GM23338 (cell line): ENCODE measurements around the gene DESI2. TPM values are rescaled to one million over a fixed set of nuclear protein-coding genes. Genes with fewer than 3 reads are reported as not detected.
A peak's percentile ranks its signal among the peaks of the same experiment; 100 is the strongest.

Source experiments
- ATAC-seq: fragments of 200-7000 bp; cut with Tn5 transposase; 3 replicates; pipeline ENCODE4 v1.9.1; 2020
- DNase-seq: peaks from one replicate; pipeline ENCODE4 v3.0.0-alpha.2; 2015; ENCODE audit warnings: low spot score
- H2AFZ ChIP-seq: fragments of 200-600 bp; sonication (generic); 2 replicates; pipeline ENCODE4 v1.8.0; 2016; ENCODE audit warnings: antibody characterized with exemption, mild to moderate bottlenecking, moderate library complexity
- H3F3A ChIP-seq: fragments of 200-600 bp; sonication (generic); replicated peaks from 2 replicates; pipeline ENCODE4 v1.8.0; 2017; ENCODE audit warnings: antibody characterized with exemption, mixed run types, low read depth
- H3K27ac ChIP-seq: fragments of 200-600 bp; sonication (generic); 2 replicates; pipeline ENCODE4 v1.6.1; 2016; ENCODE audit warnings: low read depth
- H3K27me3 ChIP-seq: fragments of 200-600 bp; sonication (generic); 2 replicates; pipeline ENCODE4 v1.8.0; 2016; ENCODE audit warnings: mild to moderate bottlenecking, mixed run types, moderate library complexity; ENCODE audit not compliant: insufficient read depth
- H3K36me3 ChIP-seq: fragments of 200-600 bp; sonication (generic); 2 replicates; pipeline ENCODE4 v1.8.0; 2016; ENCODE audit warnings: mild to moderate bottlenecking; ENCODE audit not compliant: insufficient read depth
- H3K4me1 ChIP-seq: fragments of 200-600 bp; sonication (generic); 2 replicates; pipeline ENCODE4 v1.8.0; 2016; ENCODE audit warnings: mild to moderate bottlenecking, moderate library complexity; ENCODE audit not compliant: insufficient read depth
- H3K4me2 ChIP-seq: fragments of 200-600 bp; sonication (generic); 2 replicates; pipeline ENCODE4 v1.7.1; 2017; ENCODE audit warnings: mixed run types
- H3K4me3 ChIP-seq: fragments of 200-600 bp; sonication (generic); 2 replicates; pipeline ENCODE4 v1.6.1; 2016; ENCODE audit warnings: mixed run types
- H3K79me2 ChIP-seq: fragments of 200-600 bp; sonication (generic); replicated peaks from 2 replicates; pipeline ENCODE4 v1.8.0; 2017; ENCODE audit warnings: mild to moderate bottlenecking; ENCODE audit not compliant: insufficient read depth
- H3K9me2 ChIP-seq: fragments of 200-600 bp; sonication (generic); 2 replicates; pipeline ENCODE4 v1.8.0; 2017; ENCODE audit not compliant: insufficient read depth
- H4K20me1 ChIP-seq: fragments of 200-600 bp; sonication (generic); replicated peaks from 2 replicates; pipeline ENCODE4 v1.8.0; 2017; ENCODE audit warnings: mild to moderate bottlenecking; ENCODE audit not compliant: insufficient read depth
- H3K27ac Mint-ChIP-seq: 2 replicates; pipeline ENCODE4 v1.8.0; 2020; ENCODE audit warnings: inconsistent platforms, mild to moderate bottlenecking, moderate library complexity, mixed read lengths
- H3K27me3 Mint-ChIP-seq: 3 replicates; pipeline ENCODE4 v1.8.0; 2022; ENCODE audit warnings: low read depth, mild to moderate bottlenecking, moderate library complexity, mixed read lengths, inconsistent platforms; ENCODE audit not compliant: insufficient read depth, poor library complexity
- H3K36me3 Mint-ChIP-seq: 3 replicates; pipeline ENCODE4 v1.8.0; 2021; ENCODE audit warnings: low read depth, mild to moderate bottlenecking, inconsistent platforms, moderate library complexity, mixed read lengths
- H3K4me1 Mint-ChIP-seq: 3 replicates; pipeline ENCODE4 v1.8.0; 2020; ENCODE audit warnings: mild to moderate bottlenecking, inconsistent platforms, mixed read lengths
- H3K4me3 Mint-ChIP-seq: 3 replicates; pipeline ENCODE4 v1.8.0; 2021; ENCODE audit warnings: moderate library complexity, mild to moderate bottlenecking, inconsistent platforms, mixed read lengths
- H3K9me3 Mint-ChIP-seq: 3 replicates; pipeline ENCODE4 v1.8.0; 2020; ENCODE audit warnings: moderate library complexity, mild to moderate bottlenecking, inconsistent platforms, mixed read lengths
- CREB1 ChIP-seq: fragments of 250-450 bp; sonication (Bioruptor Pico); IDR thresholded peaks from 2 replicates; pipeline ENCODE4 v1.5.0; 2020; ENCODE audit warnings: low read depth, mild to moderate bottlenecking, moderate library complexity
- CTCF ChIP-seq, 2 experiments: fragments of 200-600 bp in 1 of 2; sonication (generic) in 1 of 2; conservative IDR thresholded peaks; 2 replicates each; pipeline versions ENCODE4 v1.5.1 to v1.6.1; 2016 to 2017; ENCODE audit warnings: antibody characterized with exemption in 2 of 2, low read depth in 2 of 2, mild to moderate bottlenecking in 2 of 2, moderate library complexity in 1 of 2
- ETS1 ChIP-seq: IDR thresholded peaks from 2 replicates; pipeline ENCODE4 v1.6.1; 2016; ENCODE audit warnings: antibody characterized with exemption
- EZH2 ChIP-seq: fragments of 200-600 bp; sonication (generic); IDR thresholded peaks from one replicate; pipeline ENCODE4 v1.8.0; 2017; ENCODE audit warnings: antibody characterized with exemption, mild to moderate bottlenecking, low read depth; ENCODE audit not compliant: unreplicated experiment
- EZH2phosphoT487 ChIP-seq: fragments of 200-600 bp; sonication (generic); IDR thresholded peaks from one replicate; pipeline ENCODE4 v1.8.1; 2018; ENCODE audit warnings: antibody characterized with exemption; ENCODE audit not compliant: unreplicated experiment
- JUNB ChIP-seq: IDR thresholded peaks from one replicate; pipeline ENCODE4 v1.6.1; 2016; ENCODE audit warnings: antibody characterized with exemption; ENCODE audit not compliant: unreplicated experiment
- NANOG ChIP-seq: IDR thresholded peaks from 2 replicates; pipeline ENCODE4 v1.6.1; 2016; ENCODE audit warnings: antibody characterized with exemption, borderline replicate concordance
- POLR2AphosphoS5 ChIP-seq: IDR thresholded peaks from 2 replicates; pipeline ENCODE4 v1.6.1; 2016; ENCODE audit warnings: antibody characterized with exemption, low read depth
- STAT1 ChIP-seq: IDR thresholded peaks from one replicate; pipeline ENCODE4 v1.6.1; 2016; ENCODE audit warnings: antibody characterized with exemption; ENCODE audit not compliant: unreplicated experiment
- ZNF114 ChIP-seq: fragments of 250-450 bp; sonication (Bioruptor Pico); IDR thresholded peaks from 2 replicates; pipeline ENCODE4 v1.5.0; 2020; ENCODE audit warnings: mild to moderate bottlenecking, moderate library complexity
- ZNF331 ChIP-seq: fragments of 250-450 bp; sonication (Bioruptor Pico); IDR thresholded peaks from 2 replicates; pipeline ENCODE4 v1.5.0; 2020; ENCODE audit warnings: low read depth, mild to moderate bottlenecking, moderate library complexity
- polyA plus RNA-seq: library from polyadenylated mRNA; unstranded; fragments of >200 nt; fragmentation: Nextera tagmentation; extraction: Ambion mirVana; gene quantifications from 2 replicates; pipeline ENCODE4 v1.2.1, GENCODE V29; 2016
- total RNA-seq: library from RNA; depleted of rRNA; stranded (reverse); fragments of >200 nt; shearing (Covaris generic); gene quantifications from 2 replicates; pipeline ENCODE4 v1.2.3, GENCODE V29; 2014
- TF ChIP-seq, protein P1 (sequence below): IDR thresholded peaks from one replicate; pipeline ENCODE4 v1.6.1; 2018; ENCODE audit warnings: antibody characterized with exemption; ENCODE audit not compliant: unreplicated experiment
- TF ChIP-seq, protein P2 (sequence below): fragments of 250-450 bp; sonication (Bioruptor Pico); IDR thresholded peaks from 2 replicates; pipeline ENCODE4 v1.5.0; 2020; ENCODE audit warnings: mild to moderate bottlenecking, moderate library complexity

The DESI2 gene
- total and polyA plus RNA-seq, 2 experiments from 2014 or later = 145 TPM

- Mint-ChIP-seq H3K4me1 (peaks cover 17% of the 10 kb centered on the region), H3K4me3 (no peak overlapping the region), H3K27ac (peak overlapping the region; percentile 80; the same call in 1 of the 2 replicates), H3K9me3 (peaks cover 17% of the 10 kb centered on the region), H3K36me3 (peaks cover 19% of the 10 kb centered on the region), H3K27me3 (peaks cover 21% of the 10 kb centered on the region)
- H3K79me2 ChIP-seq = no peaks in the 10 kb centered on the region
- peaks cover 10% of the 10 kb centered on the region; the same call in 1 of the 2 replicates for H3F3A ChIP-seq
- H3K4me3 ChIP-seq = no peak overlapping the region
- H3K27ac ChIP-seq = peak overlapping the region; percentile 84
- H3K9me2 ChIP-seq = no peaks in the 10 kb centered on the region
- DNase-seq = peak; percentile 34
- H2AFZ ChIP-seq = peak overlapping the region; percentile 85; the same call in 1 of the 2 replicates
- H3K27me3 ChIP-seq = peaks cover 15% of the 10 kb centered on the region
- H3K36me3 ChIP-seq = no peaks in the 10 kb centered on the region; the same call in 1 of the 2 replicates
- TF ChIP-seq JUNB = no peak
- no peak for TF ChIP-seq STAT1
- TF ChIP-seq, protein P1, sequence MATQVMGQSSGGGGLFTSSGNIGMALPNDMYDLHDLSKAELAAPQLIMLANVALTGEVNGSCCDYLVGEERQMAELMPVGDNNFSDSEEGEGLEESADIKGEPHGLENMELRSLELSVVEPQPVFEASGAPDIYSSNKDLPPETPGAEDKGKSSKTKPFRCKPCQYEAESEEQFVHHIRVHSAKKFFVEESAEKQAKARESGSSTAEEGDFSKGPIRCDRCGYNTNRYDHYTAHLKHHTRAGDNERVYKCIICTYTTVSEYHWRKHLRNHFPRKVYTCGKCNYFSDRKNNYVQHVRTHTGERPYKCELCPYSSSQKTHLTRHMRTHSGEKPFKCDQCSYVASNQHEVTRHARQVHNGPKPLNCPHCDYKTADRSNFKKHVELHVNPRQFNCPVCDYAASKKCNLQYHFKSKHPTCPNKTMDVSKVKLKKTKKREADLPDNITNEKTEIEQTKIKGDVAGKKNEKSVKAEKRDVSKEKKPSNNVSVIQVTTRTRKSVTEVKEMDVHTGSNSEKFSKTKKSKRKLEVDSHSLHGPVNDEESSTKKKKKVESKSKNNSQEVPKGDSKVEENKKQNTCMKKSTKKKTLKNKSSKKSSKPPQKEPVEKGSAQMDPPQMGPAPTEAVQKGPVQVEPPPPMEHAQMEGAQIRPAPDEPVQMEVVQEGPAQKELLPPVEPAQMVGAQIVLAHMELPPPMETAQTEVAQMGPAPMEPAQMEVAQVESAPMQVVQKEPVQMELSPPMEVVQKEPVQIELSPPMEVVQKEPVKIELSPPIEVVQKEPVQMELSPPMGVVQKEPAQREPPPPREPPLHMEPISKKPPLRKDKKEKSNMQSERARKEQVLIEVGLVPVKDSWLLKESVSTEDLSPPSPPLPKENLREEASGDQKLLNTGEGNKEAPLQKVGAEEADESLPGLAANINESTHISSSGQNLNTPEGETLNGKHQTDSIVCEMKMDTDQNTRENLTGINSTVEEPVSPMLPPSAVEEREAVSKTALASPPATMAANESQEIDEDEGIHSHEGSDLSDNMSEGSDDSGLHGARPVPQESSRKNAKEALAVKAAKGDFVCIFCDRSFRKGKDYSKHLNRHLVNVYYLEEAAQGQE = no peak
- TF ChIP-seq CTCF (conservative IDR thresholded peaks at IDR 0.05; ENCODE audit: low read depth in 2 of 2) = no peak
- no peak for TF ChIP-seq ZNF331 (CRISPR knock-in tag)
- no peak for TF ChIP-seq CREB1 (CRISPR knock-in tag)
- TF ChIP-seq, protein P2, sequence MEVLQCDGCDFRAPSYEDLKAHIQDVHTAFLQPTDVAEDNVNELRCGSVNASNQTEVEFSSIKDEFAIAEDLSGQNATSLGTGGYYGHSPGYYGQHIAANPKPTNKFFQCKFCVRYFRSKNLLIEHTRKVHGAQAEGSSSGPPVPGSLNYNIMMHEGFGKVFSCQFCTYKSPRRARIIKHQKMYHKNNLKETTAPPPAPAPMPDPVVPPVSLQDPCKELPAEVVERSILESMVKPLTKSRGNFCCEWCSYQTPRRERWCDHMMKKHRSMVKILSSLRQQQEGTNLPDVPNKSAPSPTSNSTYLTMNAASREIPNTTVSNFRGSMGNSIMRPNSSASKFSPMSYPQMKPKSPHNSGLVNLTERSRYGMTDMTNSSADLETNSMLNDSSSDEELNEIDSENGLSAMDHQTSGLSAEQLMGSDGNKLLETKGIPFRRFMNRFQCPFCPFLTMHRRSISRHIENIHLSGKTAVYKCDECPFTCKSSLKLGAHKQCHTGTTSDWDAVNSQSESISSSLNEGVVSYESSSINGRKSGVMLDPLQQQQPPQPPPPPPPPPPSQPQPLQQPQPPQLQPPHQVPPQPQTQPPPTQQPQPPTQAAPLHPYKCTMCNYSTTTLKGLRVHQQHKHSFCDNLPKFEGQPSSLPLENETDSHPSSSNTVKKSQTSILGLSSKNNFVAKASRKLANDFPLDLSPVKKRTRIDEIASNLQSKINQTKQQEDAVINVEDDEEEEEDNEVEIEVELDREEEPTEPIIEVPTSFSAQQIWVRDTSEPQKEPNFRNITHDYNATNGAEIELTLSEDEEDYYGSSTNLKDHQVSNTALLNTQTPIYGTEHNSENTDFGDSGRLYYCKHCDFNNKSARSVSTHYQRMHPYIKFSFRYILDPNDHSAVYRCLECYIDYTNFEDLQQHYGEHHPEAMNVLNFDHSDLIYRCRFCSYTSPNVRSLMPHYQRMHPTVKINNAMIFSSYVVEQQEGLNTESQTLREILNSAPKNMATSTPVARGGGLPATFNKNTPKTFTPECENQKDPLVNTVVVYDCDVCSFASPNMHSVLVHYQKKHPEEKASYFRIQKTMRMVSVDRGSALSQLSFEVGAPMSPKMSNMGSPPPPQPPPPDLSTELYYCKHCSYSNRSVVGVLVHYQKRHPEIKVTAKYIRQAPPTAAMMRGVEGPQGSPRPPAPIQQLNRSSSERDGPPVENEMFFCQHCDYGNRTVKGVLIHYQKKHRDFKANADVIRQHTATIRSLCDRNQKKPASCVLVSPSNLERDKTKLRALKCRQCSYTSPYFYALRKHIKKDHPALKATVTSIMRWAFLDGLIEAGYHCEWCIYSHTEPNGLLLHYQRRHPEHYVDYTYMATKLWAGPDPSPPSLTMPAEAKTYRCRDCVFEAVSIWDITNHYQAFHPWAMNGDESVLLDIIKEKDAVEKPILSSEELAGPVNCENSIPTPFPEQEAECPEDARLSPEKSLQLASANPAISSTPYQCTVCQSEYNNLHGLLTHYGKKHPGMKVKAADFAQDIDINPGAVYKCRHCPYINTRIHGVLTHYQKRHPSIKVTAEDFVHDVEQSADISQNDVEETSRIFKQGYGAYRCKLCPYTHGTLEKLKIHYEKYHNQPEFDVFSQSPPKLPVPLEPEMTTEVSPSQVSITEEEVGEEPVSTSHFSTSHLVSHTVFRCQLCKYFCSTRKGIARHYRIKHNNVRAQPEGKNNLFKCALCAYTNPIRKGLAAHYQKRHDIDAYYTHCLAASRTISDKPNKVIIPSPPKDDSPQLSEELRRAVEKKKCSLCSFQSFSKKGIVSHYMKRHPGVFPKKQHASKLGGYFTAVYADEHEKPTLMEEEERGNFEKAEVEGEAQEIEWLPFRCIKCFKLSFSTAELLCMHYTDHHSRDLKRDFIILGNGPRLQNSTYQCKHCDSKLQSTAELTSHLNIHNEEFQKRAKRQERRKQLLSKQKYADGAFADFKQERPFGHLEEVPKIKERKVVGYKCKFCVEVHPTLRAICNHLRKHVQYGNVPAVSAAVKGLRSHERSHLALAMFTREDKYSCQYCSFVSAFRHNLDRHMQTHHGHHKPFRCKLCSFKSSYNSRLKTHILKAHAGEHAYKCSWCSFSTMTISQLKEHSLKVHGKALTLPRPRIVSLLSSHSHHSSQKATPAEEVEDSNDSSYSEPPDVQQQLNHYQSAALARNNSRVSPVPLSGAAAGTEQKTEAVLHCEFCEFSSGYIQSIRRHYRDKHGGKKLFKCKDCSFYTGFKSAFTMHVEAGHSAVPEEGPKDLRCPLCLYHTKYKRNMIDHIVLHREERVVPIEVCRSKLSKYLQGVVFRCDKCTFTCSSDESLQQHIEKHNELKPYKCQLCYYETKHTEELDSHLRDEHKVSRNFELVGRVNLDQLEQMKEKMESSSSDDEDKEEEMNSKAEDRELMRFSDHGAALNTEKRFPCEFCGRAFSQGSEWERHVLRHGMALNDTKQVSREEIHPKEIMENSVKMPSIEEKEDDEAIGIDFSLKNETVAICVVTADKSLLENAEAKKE (CRISPR knock-in tag) = no peak
- TF ChIP-seq NANOG = no peak
- no peak for TF ChIP-seq POLR2AphosphoS5
- no peak for TF ChIP-seq EZH2phosphoT487
- TF ChIP-seq ETS1 = no peak
- no peak for TF ChIP-seq ZNF114
- no peak for TF ChIP-seq EZH2
- H3K4me2 ChIP-seq = no peak overlapping the region
- ATAC-seq = no peak
- H3K4me1 ChIP-seq = peaks cover 17% of the 10 kb centered on the region
- H4K20me1 ChIP-seq = no peaks in the 10 kb centered on the region
These were observed 82.5 kb downstream of the DESI2 start for GRCh38 chr1:244735404-244735803.
